WTC11 (cell line): ENCODE measurements around the gene KBTBD13.

Experiments used
- CBFB ChIP-seq: sonication (generic); formaldehyde crosslinking; IDR thresholded peaks from 2 replicates; pipeline ENCODE4 v1.8.1; 2022; ENCODE audit warnings: mild to moderate bottlenecking, low read depth, missing genetic modification reagents
- CTCF ChIP-seq: fragments of 200-600 bp; IDR thresholded peaks from 2 replicates; pipeline ENCODE4 v1.8.0; 2022; ENCODE audit warnings: antibody characterized with exemption
- GTF2I ChIP-seq: fragments of 250-450 bp; sonication (Bioruptor Pico); conservative IDR thresholded peaks from 2 replicates; pipeline ENCODE4 v1.4.0; 2021; ENCODE audit warnings: mild to moderate bottlenecking
- MAX ChIP-seq: sonication (generic); formaldehyde crosslinking; IDR thresholded peaks from 2 replicates; pipeline ENCODE4 v1.8.0; 2022; ENCODE audit warnings: mild to moderate bottlenecking, missing genetic modification reagents
- NR2C2 ChIP-seq: sonication (generic); formaldehyde crosslinking; IDR thresholded peaks from 2 replicates; pipeline ENCODE4 v1.8.0; 2022; ENCODE audit warnings: mild to moderate bottlenecking, missing genetic modification reagents
- PREB ChIP-seq: sonication (generic); formaldehyde crosslinking; IDR thresholded peaks from 2 replicates; pipeline ENCODE4 v1.8.1; 2022; ENCODE audit warnings: mild to moderate bottlenecking, missing genetic modification reagents, moderate library complexity, borderline replicate concordance
- SP1 ChIP-seq: sonication (generic); formaldehyde crosslinking; conservative IDR thresholded peaks from 2 replicates; pipeline ENCODE4 v1.8.1; 2022; ENCODE audit warnings: missing genetic modification reagents
- TP53 ChIP-seq: sonication (generic); formaldehyde crosslinking; IDR thresholded peaks from 2 replicates; pipeline ENCODE4 v1.8.1; 2023; ENCODE audit warnings: mild to moderate bottlenecking, missing genetic modification reagents
- USF2 ChIP-seq: sonication (generic); formaldehyde crosslinking; IDR thresholded peaks from 2 replicates; pipeline ENCODE4 v1.8.1; 2023; ENCODE audit warnings: mild to moderate bottlenecking, missing genetic modification reagents, moderate library complexity
- ZNF232 ChIP-seq: sonication (generic); formaldehyde crosslinking; IDR thresholded peaks from 2 replicates; pipeline ENCODE4 v1.8.0; 2022; ENCODE audit warnings: mild to moderate bottlenecking, missing genetic modification reagents

- TF ChIP-seq CTCF (no peak), CBFB (CRISPR knock-in tag) (no peak), NR2C2 (CRISPR knock-in tag) (no peak), GTF2I (CRISPR knock-in tag) (no peak), MAX (CRISPR knock-in tag) (no peak), PREB (CRISPR knock-in tag) (no peak), USF2 (CRISPR knock-in tag) (no peak), TP53 (CRISPR knock-in tag) (no peak), ZNF232 (CRISPR knock-in tag) (no peak), SP1 (CRISPR knock-in tag) (no peak)
Measured at GRCh38 chr15:65115542-65115941, 39.0 kb downstream of the KBTBD13 start.
